CD4-positive, alpha-beta T cell treated with Interleukin-2 at 100 ng/mL for 4 hours (primary cell): ENCODE results near the gene ACOT13.
"Not testable (repeated sequence)": the region's sequence is repeated elsewhere in the genome, so short reads cannot be mapped to it uniquely, and the experiment has no call there.

ENCODE experiments used
- DNase-seq: peaks from one replicate; pipeline ENCODE4 v3.0.0-alpha.2; 2020; ENCODE audit warnings: low spot score

The ACOT13 gene

GRCh38 chr6:24731456-24732134, 64.7 kb downstream of the ACOT13 start:
- DNase-seq: not testable (repeated sequence)

- DNase-seq: no peak
These were observed 67.3 kb downstream of the ACOT13 start for GRCh38 chr6:24734166-24734565.

- DNase-seq: not testable (repeated sequence)
These were observed 67.8 kb downstream of the ACOT13 start for GRCh38 chr6:24734710-24735109.

GRCh38 chr6:24738741-24739140, 71.9 kb downstream of the ACOT13 start:
- DNase-seq: no peak

- no peak for DNase-seq
These were observed 74.0 kb downstream of the ACOT13 start for GRCh38 chr6:24740861-24741260.

- no peak for DNase-seq
These were observed 75.4 kb downstream of the ACOT13 start for GRCh38 chr6:24742216-24742738.

GRCh38 chr6:24743265-24743943, 76.5 kb downstream of the ACOT13 start:
- DNase-seq: peak; percentile 15

- no peak for DNase-seq
These were observed 77.1 kb downstream of the ACOT13 start for GRCh38 chr6:24743944-24744335.

GRCh38 chr6:24744911-24745310, 78.0 kb downstream of the ACOT13 start:
- DNase-seq: peak; percentile 1

GRCh38 chr6:24749297-24749696, 82.4 kb downstream of the ACOT13 start:
- no peak for DNase-seq

- not testable (repeated sequence) for DNase-seq
These were observed 84.0 kb downstream of the ACOT13 start for GRCh38 chr6:24750878-24751277.

- no peak for DNase-seq
These were observed 85.6 kb downstream of the ACOT13 start for GRCh38 chr6:24752503-24752902.

GRCh38 chr6:24752917-24753492, 86.1 kb downstream of the ACOT13 start:
- no peak for DNase-seq

GRCh38 chr6:24753545-24753944, 86.7 kb downstream of the ACOT13 start:
- DNase-seq: no peak

GRCh38 chr6:24754378-24754777, 87.5 kb downstream of the ACOT13 start:
- not testable (repeated sequence) for DNase-seq
